Globus pallidus (tissue), 1 donor: ENCODE results near the gene PLPPR3.
A peak's percentile ranks its signal among the peaks of the same experiment; 100 is the strongest.
"Not testable (repeated sequence)": the region's sequence is repeated elsewhere in the genome, so short reads cannot be mapped to it uniquely, and the experiment has no call there.

Experiments used
- DNase-seq: peaks from one replicate; pipeline ENCODE4 v3.0.0-alpha.2; 2015; ENCODE audit warnings: low spot score

Gene PLPPR3

GRCh38 chr19:854549-854948, 32.8 kb upstream of the PLPPR3 start:
- no peak for DNase-seq

- not testable (repeated sequence) for DNase-seq
Measured at GRCh38 chr19:853614-854220, 32.0 kb upstream of the PLPPR3 start.

GRCh38 chr19:853014-853585, 31.3 kb upstream of the PLPPR3 start:
- no peak for DNase-seq

GRCh38 chr19:852136-853013, 30.6 kb upstream of the PLPPR3 start, which contains the start of gene ELANE:
TSS of gene ELANE (plus strand) at chr19:852303. CDS start at chr19:852329, 26 bp downstream.
- no peak for DNase-seq

- DNase-seq = no peak
Measured at GRCh38 chr19:850979-851335, 29.2 kb upstream of the PLPPR3 start.

GRCh38 chr19:850221-850978, 28.6 kb upstream of the PLPPR3 start:
- DNase-seq = peak; percentile 47

- not testable (repeated sequence) for DNase-seq
Measured at GRCh38 chr19:849195-849594, 27.4 kb upstream of the PLPPR3 start.

GRCh38 chr19:848386-848921, 26.7 kb upstream of the PLPPR3 start:
- no peak for DNase-seq

- DNase-seq = no peak
Measured at GRCh38 chr19:845707-846521, 24.2 kb upstream of the PLPPR3 start.

- DNase-seq = no peak
Measured at GRCh38 chr19:844546-844971, 22.8 kb upstream of the PLPPR3 start.

- no peak for DNase-seq
Measured at GRCh38 chr19:843836-844545, 22.2 kb upstream of the PLPPR3 start.

- DNase-seq = no peak
Measured at GRCh38 chr19:843180-843835, 21.6 kb upstream of the PLPPR3 start.

GRCh38 chr19:842802-843179, 21.0 kb upstream of the PLPPR3 start:
- DNase-seq = not testable (repeated sequence)

- DNase-seq = no peak
Measured at GRCh38 chr19:840519-841206, 18.9 kb upstream of the PLPPR3 start, which contains the start of gene PRTN3. TSS of gene PRTN3 (plus strand) at chr19:840999. CDS start at chr19:841009, 10 bp downstream.

- DNase-seq = no peak
Measured at GRCh38 chr19:835210-835810, 13.6 kb upstream of the PLPPR3 start.

- DNase-seq = no peak
Measured at GRCh38 chr19:834216-834615, 12.5 kb upstream of the PLPPR3 start.

- no peak for DNase-seq
Measured at GRCh38 chr19:831407-832369, 9.9 kb upstream of the PLPPR3 start.
